ENCODE data around the gene MRPS12. TPM values are rescaled to one million over a fixed set of nuclear protein-coding genes. Genes with fewer than 3 reads are reported as not detected.

Gene MRPS12
- total RNA-seq, 4 donors from 2014 or later = 16.9 to 83.8 (median 19.2) TPM

DNA sequence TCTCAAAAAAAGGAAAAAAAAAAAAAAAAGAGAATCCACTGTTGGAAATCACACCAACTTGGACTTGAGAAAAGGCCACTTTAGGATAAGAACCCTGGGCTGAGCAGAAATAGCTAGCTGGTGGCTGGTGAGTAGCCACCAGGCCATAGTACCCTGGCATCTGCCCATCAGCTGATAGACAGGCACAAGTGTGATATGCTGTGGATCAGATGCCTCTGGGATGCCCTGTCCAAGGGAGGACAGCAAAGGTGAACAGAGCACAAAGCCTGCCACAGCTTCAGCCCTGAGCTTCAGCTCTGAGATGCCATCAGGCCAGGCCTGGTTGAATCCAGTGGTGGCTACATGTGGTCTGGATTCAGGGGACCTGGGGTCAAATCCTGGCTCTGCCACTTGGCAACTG is 40.1 kb upstream of the MRPS12 start:
- no peak for TF ChIP-seq POLR2A (IDR thresholded peaks at IDR 0.05)
- TF ChIP-seq, protein P1, sequence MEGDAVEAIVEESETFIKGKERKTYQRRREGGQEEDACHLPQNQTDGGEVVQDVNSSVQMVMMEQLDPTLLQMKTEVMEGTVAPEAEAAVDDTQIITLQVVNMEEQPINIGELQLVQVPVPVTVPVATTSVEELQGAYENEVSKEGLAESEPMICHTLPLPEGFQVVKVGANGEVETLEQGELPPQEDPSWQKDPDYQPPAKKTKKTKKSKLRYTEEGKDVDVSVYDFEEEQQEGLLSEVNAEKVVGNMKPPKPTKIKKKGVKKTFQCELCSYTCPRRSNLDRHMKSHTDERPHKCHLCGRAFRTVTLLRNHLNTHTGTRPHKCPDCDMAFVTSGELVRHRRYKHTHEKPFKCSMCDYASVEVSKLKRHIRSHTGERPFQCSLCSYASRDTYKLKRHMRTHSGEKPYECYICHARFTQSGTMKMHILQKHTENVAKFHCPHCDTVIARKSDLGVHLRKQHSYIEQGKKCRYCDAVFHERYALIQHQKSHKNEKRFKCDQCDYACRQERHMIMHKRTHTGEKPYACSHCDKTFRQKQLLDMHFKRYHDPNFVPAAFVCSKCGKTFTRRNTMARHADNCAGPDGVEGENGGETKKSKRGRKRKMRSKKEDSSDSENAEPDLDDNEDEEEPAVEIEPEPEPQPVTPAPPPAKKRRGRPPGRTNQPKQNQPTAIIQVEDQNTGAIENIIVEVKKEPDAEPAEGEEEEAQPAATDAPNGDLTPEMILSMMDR (IDR thresholded peaks at IDR 0.05) = no peak
- intact Hi-C loops (cut with DNase I; ENCODE audit: low total_unique reads) = no loop called here
- no peak overlapping the region for H3K4me3 ChIP-seq

DNA sequence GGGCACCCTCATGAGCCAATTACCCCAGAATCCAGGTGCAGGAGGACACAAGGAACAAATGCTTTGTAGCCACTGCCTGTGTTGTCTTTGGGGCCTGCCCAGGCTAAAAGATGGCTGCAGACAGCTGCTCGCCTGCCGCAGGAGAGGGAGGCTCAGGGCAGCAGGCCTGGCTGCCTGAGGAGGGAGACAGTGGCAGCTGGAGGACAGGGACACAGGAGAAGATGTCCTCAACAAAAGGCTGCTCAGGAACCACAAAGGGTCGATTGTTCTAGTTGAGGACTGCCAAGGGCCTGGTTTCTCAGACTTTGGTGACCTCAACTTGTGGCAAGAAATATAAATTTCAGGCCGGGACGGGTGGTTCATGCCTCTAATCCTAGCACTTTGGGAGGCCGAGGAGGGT is 39.0 kb upstream of the MRPS12 start:
- no peaks in the 10 kb centered on the region for H3K27me3 ChIP-seq
- no peaks in the 10 kb centered on the region for H3K4me1 ChIP-seq
- TF ChIP-seq, protein P1 (IDR thresholded peaks at IDR 0.05) = no peak
- TF ChIP-seq POLR2A (IDR thresholded peaks at IDR 0.05) = no peak
- intact Hi-C loops (cut with DNase I; ENCODE audit: low total_unique reads) = no loop called here
- no peaks in the 10 kb centered on the region for H3K9me3 ChIP-seq
- H3K27ac ChIP-seq = no peak overlapping the region
- no peak overlapping the region for H3K4me3 ChIP-seq
- no peak for DNase-seq
- H3K36me3 ChIP-seq = no peaks in the 10 kb centered on the region

More for the DNA sequence above, 40.1 kb upstream of the MRPS12 start:
- Histone ChIP-seq H3K9me3 (no peaks in the 10 kb centered on the region), H3K36me3 (no peaks in the 10 kb centered on the region), H3K27ac (no peak overlapping the region), H3K27me3 (no peaks in the 10 kb centered on the region), H3K4me1 (no peaks in the 10 kb centered on the region)
- no peak for DNase-seq

DNA sequence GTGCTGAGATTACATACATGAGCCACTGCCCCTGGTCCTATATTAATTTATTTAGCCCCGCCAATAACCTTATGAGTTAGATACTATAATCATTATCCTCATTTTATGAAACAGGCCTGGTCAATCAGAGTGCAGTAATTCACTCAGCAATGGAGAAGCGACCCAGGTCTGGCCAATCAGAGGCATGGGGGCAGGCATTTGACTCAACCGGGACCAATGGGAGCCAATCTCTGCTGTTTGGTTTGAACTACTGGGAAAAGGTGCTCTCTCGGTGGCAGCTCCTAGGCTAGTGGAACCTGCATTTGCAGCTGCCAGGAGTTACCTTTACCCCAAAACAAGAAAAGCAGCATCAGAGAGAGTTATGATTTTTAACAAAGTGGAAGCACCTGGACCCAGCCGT is 37.9 kb upstream of the MRPS12 start:
- TF ChIP-seq POLR2A (IDR thresholded peaks at IDR 0.05) = no peak
- TF ChIP-seq, protein P1 (IDR thresholded peaks at IDR 0.05) = no peak
- Histone ChIP-seq H3K36me3 (no peaks in the 10 kb centered on the region), H3K9me3 (no peaks in the 10 kb centered on the region), H3K27me3 (no peaks in the 10 kb centered on the region), H3K27ac (no peak overlapping the region), H3K4me3 (no peak overlapping the region), H3K4me1 (no peaks in the 10 kb centered on the region)
- no peak for DNase-seq
- intact Hi-C loops (cut with DNase I; ENCODE audit: low total_unique reads) = no loop called here

DNA sequence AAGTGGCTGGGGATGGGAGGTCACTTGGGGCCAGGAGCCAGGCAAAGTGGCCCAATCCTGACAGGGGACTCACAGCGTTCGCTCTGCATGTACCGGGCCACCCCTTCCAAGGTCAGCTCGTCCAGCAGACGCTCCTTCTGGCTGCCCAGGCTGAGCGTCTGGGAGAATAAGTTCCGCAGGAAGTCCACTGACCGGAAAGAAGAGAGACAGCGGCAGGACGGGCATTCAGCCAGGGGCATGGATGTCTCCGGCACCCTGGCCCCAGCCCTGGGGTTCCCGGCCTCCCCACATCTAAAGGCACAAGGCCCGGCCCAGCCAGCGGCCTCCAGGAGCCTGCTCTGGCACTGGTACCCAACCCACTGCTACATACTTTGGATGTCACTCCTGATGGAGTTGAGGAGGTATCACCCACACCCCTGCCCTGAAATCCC is 37.4 kb upstream of the MRPS12 start:
- no peak for DNase-seq
- Histone ChIP-seq H3K9me3 (no peaks in the 10 kb centered on the region), H3K4me1 (peaks cover 0 to 5% of the 10 kb centered on the region in 2 donors), H3K27ac (no peak overlapping the region), H3K27me3 (no peaks in the 10 kb centered on the region), H3K4me3 (no peak overlapping the region), H3K36me3 (no peaks in the 10 kb centered on the region)
- intact Hi-C loops (cut with DNase I; ENCODE audit: low total_unique reads) = no loop called here
- TF ChIP-seq, protein P1 (IDR thresholded peaks at IDR 0.05) = no peak
- no peak for TF ChIP-seq POLR2A (IDR thresholded peaks at IDR 0.05)

DNA sequence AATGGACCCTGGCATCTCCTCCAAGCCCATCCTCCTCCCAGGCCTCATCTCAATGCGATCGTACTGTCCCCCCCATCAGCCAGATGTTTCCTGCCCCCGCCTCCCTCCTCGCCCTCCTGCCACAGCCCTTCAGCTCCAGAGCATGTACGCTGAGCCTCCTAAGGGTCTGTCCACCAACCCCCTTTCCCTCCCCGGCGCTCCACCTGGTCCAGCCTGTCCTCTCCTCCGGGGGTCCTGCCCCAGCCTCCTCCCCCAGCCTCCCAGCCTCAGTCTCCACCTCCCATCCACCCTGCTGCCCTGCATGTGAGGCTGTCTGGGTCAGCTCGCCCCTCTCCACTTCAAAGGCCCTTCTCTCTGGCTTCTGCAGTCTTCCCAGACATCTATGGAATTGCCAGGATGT is 35.8 kb upstream of the MRPS12 start:
- peaks cover 0 to 6% of the 10 kb centered on the region in 2 donors for H3K4me1 ChIP-seq
- no peak for DNase-seq
- intact Hi-C loops (cut with DNase I; ENCODE audit: low total_unique reads) = no loop called here

More for the DNA sequence above, 35.8 kb upstream of the MRPS12 start:
- no peaks in the 10 kb centered on the region for H3K9me3 ChIP-seq
- no peaks in the 10 kb centered on the region for H3K27me3 ChIP-seq
- no peak overlapping the region for H3K27ac ChIP-seq
- H3K36me3 ChIP-seq = no peaks in the 10 kb centered on the region
- no peak for TF ChIP-seq POLR2A (IDR thresholded peaks at IDR 0.05)
- TF ChIP-seq, protein P1 (IDR thresholded peaks at IDR 0.05) = no peak
- no peak overlapping the region for H3K4me3 ChIP-seq
